Upper lobe of left lung (tissue), 6 donors: ENCODE data around the gene SPATA25. TPM values are rescaled to one million over a fixed set of nuclear protein-coding genes. Genes with fewer than 3 reads are reported as not detected.

ENCODE experiments used
- ATAC-seq, 2 donors: fragments of 200-7000 bp; cut with Tn5 transposase; one replicate each; pipeline ENCODE4 v1.9.1; 2022; ENCODE audit warnings: mild to moderate bottlenecking in 2 of 2, moderate library complexity in 2 of 2; ENCODE audit not compliant: low FRiP score in 2 of 2
- DNase-seq, 2 donors: peaks; one replicate each; pipeline ENCODE4 v3.0.0-alpha.2; 2019 to 2020
- H3K27ac ChIP-seq, 4 donors: fragments of 200-600 bp; sonication (generic); one replicate each; pipeline ENCODE4 v1.5.1; 2016 to 2019
- H3K27me3 ChIP-seq, 4 donors: fragments of 200-600 bp; sonication (generic); one replicate each; pipeline ENCODE4 v1.5.1; 2017 to 2019
- H3K36me3 ChIP-seq, 4 donors: fragments of 200-600 bp; sonication (generic); one replicate each; pipeline ENCODE4 v1.5.1; 2016 to 2019
- H3K4me1 ChIP-seq, 4 donors: fragments of 200-600 bp; sonication (generic); one replicate each; pipeline ENCODE4 v1.5.1; 2018 to 2019
- H3K4me3 ChIP-seq, 4 donors: fragments of 200-600 bp; sonication (generic); one replicate each; pipeline ENCODE4 v1.5.1; 2017 to 2019; ENCODE audit warnings: mild to moderate bottlenecking in 2 of 4, moderate library complexity in 1 of 4
- H3K9me3 ChIP-seq, 4 donors: fragments of 200-600 bp; sonication (generic); one replicate each; pipeline ENCODE4 v1.5.1; 2018 to 2019
- EP300 ChIP-seq, 4 donors: sonication (generic); formaldehyde crosslinking; IDR thresholded peaks; one replicate each; pipeline ENCODE4 v1.5.1; 2017; ENCODE audit warnings: antibody characterized with exemption in 4 of 4, control low read depth in 2 of 4
- POLR2A ChIP-seq, 4 donors: fragments of 450-650 bp; IDR thresholded peaks; one replicate each; pipeline ENCODE4 v1.5.1; 2016 to 2017; ENCODE audit warnings: antibody characterized with exemption in 4 of 4, mild to moderate bottlenecking in 2 of 4
- POLR2AphosphoS5 ChIP-seq, 2 donors: sonication (generic); formaldehyde crosslinking; IDR thresholded peaks; one replicate each; pipeline ENCODE4 v1.5.1; 2017; ENCODE audit warnings: antibody characterized with exemption in 2 of 2
- WGBS, 2 donors: methylation state at CpG; one replicate each; pipeline ENCODE4 v1.1.5; 2017 to 2018; 5-methylcytosine and 5-hydroxymethylcytosine counted together
- total RNA-seq, 6 donors: library from RNA; depleted of rRNA in 4 of 6; stranded (reverse); fragments of >200 nt in 4 of 6; gene quantifications; one replicate each; pipeline versions ENCODE4 v1.1.0 to v1.2.1, GENCODE V29; 2016 to 2021
- TF ChIP-seq, protein P1 (sequence below), 6 experiments: fragments of 450-650 bp in 4 of 6; fragments of 200-600 bp in 2 of 6; sonication (generic) in 2 of 6; IDR thresholded peaks; one replicate each; pipeline ENCODE4 v1.5.1; 2016 to 2019; ENCODE audit warnings: antibody characterized with exemption in 6 of 6
- donor health status: DM: no; HTN: no; CAD: no; lungs with moderate emphysema.
- donor health status: DM: no; HTN: yes; CAD: no; lungs with severe emphysema.

Gene SPATA25, protein sequence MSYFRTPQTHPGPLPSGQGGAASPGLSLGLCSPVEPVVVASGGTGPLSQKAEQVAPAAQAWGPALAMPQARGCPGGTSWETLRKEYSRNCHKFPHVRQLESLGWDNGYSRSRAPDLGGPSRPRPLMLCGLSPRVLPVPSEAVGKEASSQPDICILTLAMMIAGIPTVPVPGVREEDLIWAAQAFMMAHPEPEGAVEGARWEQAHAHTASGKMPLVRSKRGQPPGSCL
- 10 to 100 TPM in 1 of 6 donors, 1 to 10 TPM in 5; 1.3 to 11.5 (median 1.6) TPM for total RNA-seq

DNA sequence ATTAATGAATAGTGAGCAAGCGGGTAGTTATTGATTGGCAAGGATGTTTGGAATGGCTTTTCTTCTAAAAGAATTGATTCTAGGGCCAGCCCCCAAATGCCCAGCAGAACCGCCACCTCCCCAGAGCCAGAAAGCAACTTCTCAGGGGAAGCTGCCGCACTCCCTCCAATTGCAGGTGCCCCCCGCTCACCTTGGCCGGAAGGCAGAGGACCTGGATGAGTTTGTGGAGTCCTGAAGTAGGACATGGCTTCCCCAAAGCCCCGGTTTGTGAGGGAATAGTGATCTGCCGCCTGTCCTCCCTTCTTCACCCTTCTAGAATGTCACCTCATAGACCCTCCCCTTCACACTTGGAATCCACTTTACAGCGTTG is at the start of gene SPATA25:
SPATA25 (minus strand) TSS at position 277 of the 370 bp plus-strand sequence; CDS start at position 245, 32 bp downstream.
- ATAC-seq (no peak), DNase-seq (no peak)
- WGBS, 2 donors: 91 to 92% methylated on average over 8 of the region's 8 CpGs
- no peak within 1 kb of the TSS for H3K27ac ChIP-seq
- peaks cover 16 to 32% (median 23%) of the 10 kb centered on the region in 4 donors for H3K4me1 ChIP-seq
- TF ChIP-seq EP300 (IDR thresholded peaks at IDR 0.05): no peak
- TF ChIP-seq POLR2AphosphoS5 (IDR thresholded peaks at IDR 0.05): no peak
- TF ChIP-seq POLR2A (IDR thresholded peaks at IDR 0.05): no peak
- TF ChIP-seq, protein P1, sequence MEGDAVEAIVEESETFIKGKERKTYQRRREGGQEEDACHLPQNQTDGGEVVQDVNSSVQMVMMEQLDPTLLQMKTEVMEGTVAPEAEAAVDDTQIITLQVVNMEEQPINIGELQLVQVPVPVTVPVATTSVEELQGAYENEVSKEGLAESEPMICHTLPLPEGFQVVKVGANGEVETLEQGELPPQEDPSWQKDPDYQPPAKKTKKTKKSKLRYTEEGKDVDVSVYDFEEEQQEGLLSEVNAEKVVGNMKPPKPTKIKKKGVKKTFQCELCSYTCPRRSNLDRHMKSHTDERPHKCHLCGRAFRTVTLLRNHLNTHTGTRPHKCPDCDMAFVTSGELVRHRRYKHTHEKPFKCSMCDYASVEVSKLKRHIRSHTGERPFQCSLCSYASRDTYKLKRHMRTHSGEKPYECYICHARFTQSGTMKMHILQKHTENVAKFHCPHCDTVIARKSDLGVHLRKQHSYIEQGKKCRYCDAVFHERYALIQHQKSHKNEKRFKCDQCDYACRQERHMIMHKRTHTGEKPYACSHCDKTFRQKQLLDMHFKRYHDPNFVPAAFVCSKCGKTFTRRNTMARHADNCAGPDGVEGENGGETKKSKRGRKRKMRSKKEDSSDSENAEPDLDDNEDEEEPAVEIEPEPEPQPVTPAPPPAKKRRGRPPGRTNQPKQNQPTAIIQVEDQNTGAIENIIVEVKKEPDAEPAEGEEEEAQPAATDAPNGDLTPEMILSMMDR (IDR thresholded peaks at IDR 0.05): no peak
- H3K36me3 ChIP-seq: peaks cover 0 to 45% (median 20%) of the 10 kb centered on the region in 4 donors
- H3K4me3 ChIP-seq: no peak within 1 kb of the TSS
- no peaks in the 10 kb centered on the region for H3K27me3 ChIP-seq
- H3K9me3 ChIP-seq: no peaks in the 10 kb centered on the region

DNA sequence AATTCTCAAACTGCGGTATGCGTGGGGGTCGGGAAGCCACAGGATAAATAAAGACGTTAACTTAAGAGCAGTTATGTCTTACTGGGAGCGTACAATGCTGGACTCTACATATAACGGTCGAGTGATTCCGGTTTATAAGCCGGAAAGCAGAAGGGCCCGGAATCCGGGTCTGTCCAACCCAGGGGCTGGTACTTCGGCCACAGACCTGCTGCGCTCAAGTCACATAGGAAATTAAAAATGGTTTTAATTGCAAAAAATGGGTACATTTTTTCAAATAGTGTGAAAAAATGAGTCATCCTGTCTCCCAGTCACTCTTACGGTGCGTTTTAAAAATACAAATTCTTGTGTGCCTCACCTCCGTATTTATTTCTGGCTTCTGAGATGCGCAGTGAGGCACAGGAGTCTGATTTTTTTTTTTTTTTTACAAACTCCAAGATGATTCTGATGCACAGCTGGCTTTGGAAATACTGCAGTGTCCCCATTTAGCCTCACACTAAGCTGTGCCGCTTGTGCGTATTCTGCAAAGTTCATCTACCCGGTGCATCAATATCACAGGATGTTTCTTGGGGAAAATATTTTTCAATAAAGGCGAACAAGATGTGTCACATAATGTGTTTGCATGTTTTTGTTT is 48.1 kb upstream of the SPATA25 start:
- ATAC-seq: peak; percentile 30 to 37
- DNase-seq: no peak
- Histone ChIP-seq H3K36me3 (peaks cover 25 to 39% (median 36%) of the 10 kb centered on the region in 4 donors), H3K27me3 (no peaks in the 10 kb centered on the region), H3K9me3 (no peaks in the 10 kb centered on the region), H3K4me3 (peak overlapping the region; percentile 41 to 75 (median 68)), H3K4me1 (peaks cover 17 to 33% (median 21%) of the 10 kb centered on the region in 4 donors), H3K27ac (peak overlapping the region; percentile 98 to 100 (median 100))
- 9 to 11% methylated on average over 21 of the region's 21 CpGs for WGBS, 2 donors
- TF ChIP-seq, protein P1 (IDR thresholded peaks at IDR 0.05): no peak
- no peak for TF ChIP-seq POLR2AphosphoS5 (IDR thresholded peaks at IDR 0.05)
- no peak for TF ChIP-seq EP300 (IDR thresholded peaks at IDR 0.05)
- TF ChIP-seq POLR2A (IDR thresholded peaks at IDR 0.05): no peak

DNA sequence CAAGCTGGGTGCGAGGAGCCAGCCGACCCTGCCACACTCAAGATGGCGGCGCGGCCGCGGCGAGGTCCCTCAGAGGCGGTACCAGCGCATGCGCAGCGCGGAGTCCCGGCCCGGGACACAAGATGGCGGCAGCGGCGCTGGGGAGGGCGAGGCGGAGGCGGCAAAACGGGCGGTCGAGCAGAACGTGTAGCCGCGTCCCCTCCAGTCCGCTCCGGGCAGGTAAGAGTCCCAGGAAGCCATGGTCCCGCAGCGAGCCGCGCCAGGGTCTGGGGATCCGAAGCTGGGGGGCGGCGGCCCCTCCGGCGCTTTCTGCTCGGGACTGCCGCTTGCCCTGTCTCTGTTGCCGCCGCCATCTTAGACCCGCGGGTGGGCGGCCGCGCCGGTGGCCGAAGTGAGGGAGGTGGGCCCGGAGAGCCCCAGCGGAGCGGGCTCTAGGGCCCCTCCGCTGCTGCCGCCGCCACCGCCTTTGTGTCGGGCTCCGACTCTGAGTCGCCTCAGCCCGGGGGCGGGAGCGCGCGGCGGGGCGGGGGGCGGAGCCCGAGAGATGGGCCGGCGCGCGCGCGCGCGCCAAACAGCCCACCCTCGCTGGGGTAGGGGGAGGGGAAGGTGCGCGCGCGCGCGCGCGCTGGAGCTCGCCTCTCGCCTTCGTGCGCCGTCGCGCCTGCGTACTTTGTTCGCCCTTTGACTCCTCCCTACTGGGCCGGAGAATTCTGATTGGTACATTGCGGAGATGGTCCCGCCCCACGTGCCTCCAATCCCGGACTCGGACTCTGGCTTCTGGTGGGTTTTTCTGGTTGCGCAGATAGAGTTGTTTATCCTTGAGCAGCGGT is 47.4 kb upstream of the SPATA25 start, which contains the start of gene PCIF1:
PCIF1 (plus strand) TSS at position 98 of the 830 bp plus-strand sequence. CDS start 4,317 bp downstream, outside the sequence.
- H3K4me3 ChIP-seq: peak within 1 kb of the TSS; percentile 65 to 96 (median 74)
- peaks cover 19 to 32% (median 28%) of the 10 kb centered on the region in 4 donors for H3K36me3 ChIP-seq
- TF ChIP-seq POLR2AphosphoS5 (IDR thresholded peaks at IDR 0.05): peak; percentile 100
- TF ChIP-seq, protein P1 (IDR thresholded peaks at IDR 0.05): peak in 3 of 6 experiments; percentile 25 to 47 (median 37)
- TF ChIP-seq POLR2A (IDR thresholded peaks at IDR 0.05): peak; percentile 96 to 99 (median 98)
- peak in 1 of 4 donors; percentile 96 for TF ChIP-seq EP300 (IDR thresholded peaks at IDR 0.05)
- H3K4me1 ChIP-seq: peaks cover 17 to 33% (median 21%) of the 10 kb centered on the region in 4 donors
- 0% methylated on average over 2 to 38 of the region's 102 CpGs for WGBS, 2 donors
- ATAC-seq: peak; percentile 95 to 96
- H3K9me3 ChIP-seq: no peaks in the 10 kb centered on the region
- H3K27me3 ChIP-seq: no peaks in the 10 kb centered on the region
- H3K27ac ChIP-seq: peak within 1 kb of the TSS; percentile 98 to 100 (median 100)
- peak; percentile 97 to 100 for DNase-seq

DNA sequence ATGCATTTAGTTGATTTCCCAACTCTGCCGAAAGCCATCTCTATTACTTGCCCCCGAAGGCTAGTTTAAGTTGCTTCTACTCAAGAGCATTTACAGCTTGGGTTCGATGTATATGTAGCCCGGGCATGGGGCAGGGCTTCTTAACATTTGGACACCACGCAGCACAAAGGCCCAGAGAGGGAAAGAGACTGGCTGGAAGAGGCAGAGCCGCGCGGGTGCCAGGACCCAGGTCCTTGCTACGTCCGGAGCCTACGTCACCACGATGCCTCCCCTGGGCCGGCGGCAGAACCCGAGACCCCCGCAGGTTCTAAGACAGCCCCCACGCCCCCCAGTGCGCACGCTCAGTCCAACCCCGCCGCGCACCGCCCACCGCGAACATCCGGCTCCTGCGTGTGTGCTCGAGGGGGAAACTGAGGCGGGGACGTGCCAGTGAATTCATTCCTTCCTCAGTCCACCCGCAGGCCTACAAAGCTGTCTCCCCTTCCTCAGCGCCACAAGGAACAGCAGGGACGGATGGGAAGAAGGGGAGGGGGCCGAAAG is 46.7 kb upstream of the SPATA25 start:
- no peak for TF ChIP-seq EP300 (IDR thresholded peaks at IDR 0.05)
- TF ChIP-seq, protein P1 (IDR thresholded peaks at IDR 0.05): no peak
- TF ChIP-seq POLR2AphosphoS5 (IDR thresholded peaks at IDR 0.05): no peak
- no peak for TF ChIP-seq POLR2A (IDR thresholded peaks at IDR 0.05)
- DNase-seq: peak in 1 of 2 donors; percentile 64
- peaks cover 12 to 25% (median 22%) of the 10 kb centered on the region in 4 donors for H3K36me3 ChIP-seq
- peak overlapping the region; percentile 65 to 96 (median 74) for H3K4me3 ChIP-seq
- peak; percentile 25 to 49 for ATAC-seq
- WGBS, 2 donors: 0 to 2% methylated on average over 11 to 30 of the region's 34 CpGs
- peak overlapping the region; percentile 98 to 100 (median 100) for H3K27ac ChIP-seq
- H3K4me1 ChIP-seq: peaks cover 17 to 33% (median 21%) of the 10 kb centered on the region in 4 donors
- no peaks in the 10 kb centered on the region for H3K9me3 ChIP-seq
- H3K27me3 ChIP-seq: no peaks in the 10 kb centered on the region
